Endometrial microvascular endothelial cells (primary cell): Measurements from ENCODE around the gene PPP1R12B. TPM values are rescaled to one million over a fixed set of nuclear protein-coding genes. Genes with fewer than 3 reads are reported as not detected.
"Not testable (repeated sequence)": the region's sequence is repeated elsewhere in the genome, so short reads cannot be mapped to it uniquely, and the experiment has no call there.

Experiments
- in situ Hi-C: cut with HindIII; loops from 2 replicates; pipeline ENCODE4 v1.10.0; 2017; ENCODE audit warnings: low sequenced_read_pairs, low pct_unique_long_range_greater_than_20kb; ENCODE audit errors: inconsistent ontology term
- total RNA-seq: library from RNA; depleted of rRNA; stranded (reverse); fragments of >200 nt; gene quantifications from one replicate; pipeline ENCODE4 v1.2.3, GENCODE V29; 2015; ENCODE audit errors: inconsistent ontology term

The PPP1R12B gene
- total RNA-seq, 1 donor from 2014 or later, result 6.8 TPM

- in situ Hi-C loops, result not testable (repeated sequence)
Measured at GRCh38 chr1:202629257-202629811, 280.8 kb downstream of the PPP1R12B start.

DNA sequence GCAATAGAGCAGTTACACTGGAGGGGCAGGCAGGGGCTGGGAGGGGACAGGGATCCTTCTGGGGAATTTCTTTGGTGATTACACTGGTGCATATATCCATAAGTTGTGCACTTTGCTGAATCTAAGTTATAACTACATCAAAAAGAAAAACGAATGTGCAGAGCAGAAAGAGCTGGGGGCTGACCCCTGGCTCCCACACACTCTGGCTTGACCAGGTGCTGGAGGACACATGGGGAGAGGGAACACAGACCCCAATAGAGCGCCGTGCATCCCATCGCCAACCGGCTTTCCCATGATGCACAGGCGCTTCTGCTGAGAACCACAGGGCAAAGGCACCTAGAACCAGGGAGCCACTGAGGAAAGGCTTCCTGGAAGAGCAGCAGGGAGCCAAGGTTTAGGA, 281.6 kb downstream of the PPP1R12B start:
- in situ Hi-C loops, result not testable (repeated sequence)

DNA sequence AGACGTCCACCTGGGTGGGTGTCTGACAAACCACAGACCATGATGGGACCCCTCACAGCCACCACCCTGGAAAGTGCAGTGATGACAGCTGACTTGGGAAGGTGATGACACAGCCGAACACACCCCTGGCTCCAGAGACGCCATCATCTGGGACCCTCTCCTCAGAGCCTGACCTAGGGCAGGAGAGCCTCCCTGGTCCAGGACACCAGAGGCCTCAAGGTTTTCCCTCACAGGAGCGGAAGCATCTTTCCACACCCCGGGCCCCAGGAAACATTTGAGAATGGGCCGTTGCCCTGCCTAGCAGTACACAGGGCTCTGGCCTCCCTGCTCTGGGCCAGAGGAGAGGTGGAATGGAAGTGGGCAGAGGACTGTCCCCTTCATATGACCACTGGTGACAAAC, 282.0 kb downstream of the PPP1R12B start:
- in situ Hi-C loops, result no loop called here

- in situ Hi-C loops, result no loop called here
Measured at GRCh38 chr1:202631076-202631923, 282.8 kb downstream of the PPP1R12B start.

DNA sequence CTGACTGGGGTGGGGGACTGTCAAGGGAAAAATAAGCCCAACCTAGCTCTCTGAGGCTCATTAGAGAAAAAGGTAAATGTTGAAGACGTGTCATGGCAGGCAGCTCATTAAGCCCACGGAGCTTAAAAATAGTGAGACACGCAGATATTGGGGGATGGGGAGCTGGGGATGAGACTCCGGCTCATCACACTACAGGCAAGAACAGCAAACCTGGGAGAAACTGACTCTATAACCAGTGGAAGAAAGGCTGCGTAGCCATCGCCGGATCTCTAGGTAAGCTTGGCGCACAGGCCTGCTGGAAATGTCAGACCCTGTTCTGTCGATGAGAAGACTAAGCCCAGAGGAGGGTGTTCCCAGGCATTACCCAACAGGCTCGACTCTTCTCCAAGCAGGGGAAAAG, 283.7 kb downstream of the PPP1R12B start:
- in situ Hi-C loops, result no loop called here

DNA sequence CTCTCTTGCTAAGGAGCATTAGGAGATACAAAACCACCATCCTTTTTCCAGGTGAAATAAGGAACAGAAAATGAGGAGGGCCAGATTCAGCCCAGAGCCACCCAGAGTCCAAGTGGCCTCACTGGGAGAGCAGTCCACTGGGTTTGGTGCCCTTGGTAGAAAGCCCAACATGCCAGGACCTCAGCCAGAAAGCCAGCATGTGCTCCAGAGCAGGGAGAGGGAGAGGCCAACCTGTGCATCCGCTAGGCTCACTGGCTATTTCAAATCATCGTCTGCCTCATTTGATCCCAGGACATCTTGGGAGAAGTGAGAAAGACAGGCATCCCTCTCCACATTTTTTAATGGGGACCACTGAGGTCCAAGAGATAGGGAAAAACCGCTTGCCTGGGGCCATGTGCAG, 287.7 kb downstream of the PPP1R12B start:
- in situ Hi-C loops, result not testable (repeated sequence)

DNA sequence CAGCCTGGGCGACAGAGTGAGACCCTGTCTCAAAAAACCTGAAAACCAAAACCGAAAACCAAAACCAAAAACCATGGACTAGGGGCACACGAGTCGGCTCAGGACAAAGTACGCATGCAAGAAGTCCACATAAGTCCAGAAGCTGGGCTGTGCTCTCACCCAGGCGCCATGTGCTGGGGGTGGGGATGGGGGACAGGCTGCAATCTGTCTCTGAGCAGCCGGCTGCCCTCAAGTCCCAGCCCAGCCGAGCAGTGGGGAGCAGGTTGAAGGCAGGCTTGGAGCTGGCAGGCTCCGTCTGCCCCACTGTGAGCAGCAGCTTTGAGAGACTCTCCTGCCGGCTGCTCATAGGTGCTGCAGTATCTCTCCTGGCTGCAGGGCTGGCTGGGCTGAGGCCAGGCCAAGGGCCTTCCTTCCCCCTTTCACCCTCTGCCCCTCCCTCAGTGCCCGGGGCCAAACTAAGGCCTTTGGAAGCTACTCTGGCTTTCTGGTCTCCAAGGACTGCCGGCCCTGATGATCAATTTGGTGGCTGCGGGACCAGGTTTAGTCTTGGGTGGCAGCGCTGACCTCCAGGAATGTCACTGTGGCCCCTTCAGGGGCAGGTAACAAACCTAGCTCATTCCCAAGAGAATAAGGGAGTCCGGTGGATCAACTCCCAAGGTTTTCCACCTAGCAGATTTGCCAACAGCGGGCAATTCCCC, 289.0 kb downstream of the PPP1R12B start:
- in situ Hi-C loops, result not testable (repeated sequence)

- in situ Hi-C loops, result no loop called here
Measured at GRCh38 chr1:202638019-202638700, 289.7 kb downstream of the PPP1R12B start.

DNA sequence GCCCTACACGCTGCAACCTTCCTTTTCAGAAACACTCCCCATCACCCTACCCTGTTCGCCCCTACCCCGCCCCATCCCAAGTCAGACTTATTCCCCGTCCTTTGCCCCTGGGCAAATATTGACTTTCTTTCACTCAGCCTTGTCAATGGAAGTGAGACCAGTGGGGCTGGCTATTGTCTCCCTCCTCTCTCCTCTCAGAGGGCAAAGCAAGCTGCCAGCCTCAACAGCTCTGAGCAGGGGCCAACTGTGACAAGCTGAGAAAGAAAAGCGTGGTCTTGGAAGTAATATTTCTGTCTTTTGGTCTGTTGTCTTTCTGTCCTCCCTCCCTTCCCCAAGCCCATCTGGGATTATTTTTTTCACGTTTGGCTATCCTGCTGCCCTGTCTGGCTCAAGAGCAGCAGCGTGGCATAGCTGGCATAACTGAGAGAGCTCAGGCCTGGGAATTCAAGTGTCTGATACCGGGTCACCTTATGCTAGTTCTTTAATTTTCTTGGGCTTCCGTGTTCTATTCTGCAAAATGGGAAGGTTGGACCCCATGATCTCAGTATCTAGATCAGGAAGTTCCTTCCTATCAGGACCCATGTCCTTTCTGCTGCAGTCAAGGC, 290.3 kb downstream of the PPP1R12B start:
- in situ Hi-C loops, result not testable (repeated sequence)

DNA sequence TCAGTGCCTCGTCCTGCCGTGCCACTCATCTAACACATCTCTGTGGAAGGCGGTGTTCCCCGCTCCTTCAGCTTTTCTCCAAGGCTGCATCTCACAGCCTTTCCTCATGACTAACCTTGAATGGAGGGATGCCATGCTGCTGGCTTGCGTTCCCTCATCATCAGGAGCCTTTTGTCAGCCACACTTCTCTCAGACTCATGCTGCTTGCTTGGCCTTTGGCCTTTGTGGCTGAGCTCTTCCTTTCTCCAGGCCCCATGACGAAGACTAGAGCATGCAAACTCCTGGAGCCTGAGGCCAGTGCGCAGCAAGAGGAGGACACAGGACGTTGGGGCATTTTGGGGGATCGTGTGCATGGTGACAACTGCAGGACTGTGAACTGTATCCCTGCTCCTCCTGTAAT, 291.0 kb downstream of the PPP1R12B start:
- in situ Hi-C loops, result no loop called here

GRCh38 chr1:202642212-202642611, 293.7 kb downstream of the PPP1R12B start:
- in situ Hi-C loops, result no loop called here

Other genes with a start within 250 kb of the PPP1R12B start
- not detected for gene GPR37L1, start 225.8 kb upstream of the PPP1R12B start, total RNA-seq
- gene ARL8A, start 204.0 kb upstream of the PPP1R12B start, total RNA-seq, result 30.5 TPM
- gene PTPN7, start 188.1 kb upstream of the PPP1R12B start, total RNA-seq, result 2.4 TPM
- gene LGR6, start 154.9 kb upstream of the PPP1R12B start, total RNA-seq, result not detected
- gene UBE2T, start 6.8 kb upstream of the PPP1R12B start, total RNA-seq, result 76.4 TPM